Measurements from ENCODE around the gene DISP3.

GRCh38 chr1:11569551-11569950, 90.6 kb downstream of the DISP3 start:
- no peak for TF ChIP-seq CTCF (IDR thresholded peaks at IDR 0.05)
- TF ChIP-seq POLR2A (IDR thresholded peaks at IDR 0.05) = no peak
